PC-9 (cell line): Measurements from ENCODE around the gene AUTS2. TPM values are rescaled to one million over a fixed set of nuclear protein-coding genes. Genes with fewer than 3 reads are reported as not detected.

Source experiments
- BruUV-seq: library from RNA; stranded (reverse); fragments of 400-500 nt; replicated peaks from 2 replicates; lab custom pipeline; 2021; lab: Mats Ljungman, UMichigan
- CTCF ChIA-PET: fragments of 300-600 bp; sonication (Branson Sonifier 250); formaldehyde crosslinking; loops from one replicate; lab custom pipeline; 2022; ENCODE audit warnings: antibody characterized with exemption; lab: Charles Lee
- POLR2A ChIA-PET: fragments of 300-600 bp; sonication (Branson Sonifier 250); formaldehyde crosslinking; loops from one replicate; lab custom pipeline; 2022; ENCODE audit warnings: antibody characterized with exemption; ENCODE audit not compliant: unreplicated experiment; lab: Charles Lee
- DNase-seq, 2 experiments: peaks; one replicate each; pipeline versions ENCODE4 v3.0.0 to v3.0.0-alpha.2; 2015 to 2022; ENCODE audit warnings: mixed read lengths in 1 of 2
- H2AFZ ChIP-seq: fragments of 200-600 bp; sonication (generic); 2 replicates; pipeline ENCODE4 v1.8.1; 2017; ENCODE audit warnings: antibody characterized with exemption
- H3F3A ChIP-seq: fragments of 200-600 bp; sonication (generic); 2 replicates; pipeline ENCODE4 v1.8.1; 2017; ENCODE audit warnings: antibody characterized with exemption, mild to moderate bottlenecking, low read depth; ENCODE audit not compliant: insufficient read depth
- H3K27ac ChIP-seq: fragments of 200-600 bp; sonication (generic); 2 replicates; pipeline ENCODE4 v1.6.1; 2016; ENCODE audit warnings: mixed run types
- H3K27me3 ChIP-seq: fragments of 200-600 bp; sonication (generic); 2 replicates; pipeline ENCODE4 v1.6.1; 2016; ENCODE audit warnings: low read depth, mixed run types; ENCODE audit not compliant: insufficient read depth
- H3K36me3 ChIP-seq: fragments of 200-600 bp; sonication (generic); 2 replicates; pipeline ENCODE4 v1.6.1; 2016; ENCODE audit warnings: low read depth, mixed run types
- H3K4me1 ChIP-seq: fragments of 200-600 bp; sonication (generic); replicated peaks from 2 replicates; pipeline ENCODE4 v1.6.1; 2016; ENCODE audit warnings: mixed run types; ENCODE audit not compliant: insufficient read depth
- H3K4me2 ChIP-seq: fragments of 200-600 bp; sonication (generic); 2 replicates; pipeline ENCODE4 v1.6.1; 2017; ENCODE audit warnings: mixed run types
- H3K4me3 ChIP-seq: fragments of 200-600 bp; sonication (generic); 2 replicates; pipeline ENCODE4 v1.6.1; 2016; ENCODE audit warnings: mixed run types
- H3K79me2 ChIP-seq: fragments of 200-600 bp; sonication (generic); 2 replicates; pipeline ENCODE4 v1.6.1; 2017; ENCODE audit warnings: low read depth, mixed run types
- H3K9me2 ChIP-seq: fragments of 200-600 bp; sonication (generic); 2 replicates; pipeline ENCODE4 v1.8.1; 2017; ENCODE audit warnings: mild to moderate bottlenecking; ENCODE audit not compliant: insufficient read depth
- H3K9me3 ChIP-seq: fragments of 200-600 bp; sonication (generic); 2 replicates; pipeline ENCODE4 v1.8.1; 2016; ENCODE audit warnings: low read depth; ENCODE audit not compliant: insufficient read depth
- H4K20me1 ChIP-seq: fragments of 200-600 bp; sonication (generic); 2 replicates; pipeline ENCODE4 v1.8.1; 2017; ENCODE audit not compliant: insufficient read depth
- EZH2 ChIP-seq: fragments of 200-600 bp; sonication (generic); IDR thresholded peaks from 2 replicates; pipeline ENCODE4 v1.8.0; 2017; ENCODE audit warnings: antibody characterized with exemption, low read depth
- intact Hi-C: fragments of 100-400 bp; cut with micrococcal nuclease; formaldehyde crosslinking; loops from one replicate; pipeline ENCODE4 v1.10.0; 2022; ENCODE audit not compliant: unreplicated experiment
- total RNA-seq: library from RNA; stranded (reverse); gene quantifications from 2 replicates; pipeline ENCODE4 v1.2.3, GENCODE V29; 2021
- TF ChIP-seq, protein P1 (sequence below): fragments of 200-600 bp; sonication (generic); conservative IDR thresholded peaks from 2 replicates; pipeline ENCODE4 v1.6.1; 2017; ENCODE audit warnings: mixed run types, antibody characterized with exemption, mild to moderate bottlenecking, moderate library complexity

The AUTS2 gene
- total RNA-seq, 1 experiment from 2014 or later: not detected

- Histone ChIP-seq H3K79me2 (no peaks in the 10 kb centered on the region), H3K4me3 (no peak overlapping the region), H3K4me1 (no peaks in the 10 kb centered on the region), H2AFZ (no peak overlapping the region), H3K9me3 (no peaks in the 10 kb centered on the region), H3F3A (no peaks in the 10 kb centered on the region), H3K27me3 (0 out of 2 replicates have a peak, but pooled peaks cover 5% of the 10 kb centered on the region), H4K20me1 (no peaks in the 10 kb centered on the region), H3K9me2 (no peaks in the 10 kb centered on the region), H3K36me3 (no peaks in the 10 kb centered on the region), H3K4me2 (no peak overlapping the region), H3K27ac (no peak overlapping the region)
- no peak for DNase-seq
- intact Hi-C loops: no loop called here
- ChIA-PET CTCF (no interaction called here), POLR2A (no interaction called here)
- BruUV-seq: no TSS peak
- TF ChIP-seq, protein P1, sequence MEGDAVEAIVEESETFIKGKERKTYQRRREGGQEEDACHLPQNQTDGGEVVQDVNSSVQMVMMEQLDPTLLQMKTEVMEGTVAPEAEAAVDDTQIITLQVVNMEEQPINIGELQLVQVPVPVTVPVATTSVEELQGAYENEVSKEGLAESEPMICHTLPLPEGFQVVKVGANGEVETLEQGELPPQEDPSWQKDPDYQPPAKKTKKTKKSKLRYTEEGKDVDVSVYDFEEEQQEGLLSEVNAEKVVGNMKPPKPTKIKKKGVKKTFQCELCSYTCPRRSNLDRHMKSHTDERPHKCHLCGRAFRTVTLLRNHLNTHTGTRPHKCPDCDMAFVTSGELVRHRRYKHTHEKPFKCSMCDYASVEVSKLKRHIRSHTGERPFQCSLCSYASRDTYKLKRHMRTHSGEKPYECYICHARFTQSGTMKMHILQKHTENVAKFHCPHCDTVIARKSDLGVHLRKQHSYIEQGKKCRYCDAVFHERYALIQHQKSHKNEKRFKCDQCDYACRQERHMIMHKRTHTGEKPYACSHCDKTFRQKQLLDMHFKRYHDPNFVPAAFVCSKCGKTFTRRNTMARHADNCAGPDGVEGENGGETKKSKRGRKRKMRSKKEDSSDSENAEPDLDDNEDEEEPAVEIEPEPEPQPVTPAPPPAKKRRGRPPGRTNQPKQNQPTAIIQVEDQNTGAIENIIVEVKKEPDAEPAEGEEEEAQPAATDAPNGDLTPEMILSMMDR: no peak
- no peak for TF ChIP-seq EZH2
Measured at GRCh38 chr7:69722843-69723242, 124.6 kb downstream of the AUTS2 start.

DNA sequence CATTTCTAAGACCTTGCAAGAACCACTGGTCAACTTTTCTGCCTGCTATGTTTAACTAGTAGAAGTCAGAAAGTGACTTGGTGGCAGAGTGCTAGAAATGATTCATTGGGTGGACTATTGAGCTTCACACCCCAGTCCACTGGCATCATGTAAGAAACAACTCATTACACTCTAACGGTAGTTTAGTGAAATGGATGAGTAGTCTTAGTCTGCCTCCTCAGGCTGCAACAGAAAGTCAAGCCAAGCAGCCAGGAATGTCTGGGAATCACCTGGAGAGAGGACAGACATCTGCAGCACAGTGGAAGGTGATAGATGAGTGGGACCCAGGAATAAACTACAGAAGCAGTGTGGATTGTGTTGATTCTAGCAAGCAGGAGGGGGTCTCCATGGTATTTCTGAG is 125.4 kb downstream of the AUTS2 start:
- no peaks in the 10 kb centered on the region for H3K79me2 ChIP-seq
- intact Hi-C loops: no loop called here
- DNase-seq: no peak
- H4K20me1 ChIP-seq: no peaks in the 10 kb centered on the region
- ChIA-PET POLR2A (no interaction called here), CTCF (no interaction called here)
- no peaks in the 10 kb centered on the region for H3K9me3 ChIP-seq
- no peaks in the 10 kb centered on the region for H3K36me3 ChIP-seq
- H3K4me2 ChIP-seq: no peak overlapping the region
- no peaks in the 10 kb centered on the region for H3K4me1 ChIP-seq
- BruUV-seq: no TSS peak
- no peaks in the 10 kb centered on the region for H3K9me2 ChIP-seq
- TF ChIP-seq, protein P1: no peak
- TF ChIP-seq EZH2: no peak
- H3K4me3 ChIP-seq: no peak overlapping the region
- H3K27me3 ChIP-seq: 0 out of 2 replicates have a peak, but pooled peaks cover 3% of the 10 kb centered on the region
- H3K27ac ChIP-seq: no peak overlapping the region
- H2AFZ ChIP-seq: no peak overlapping the region
- H3F3A ChIP-seq: no peaks in the 10 kb centered on the region

DNA sequence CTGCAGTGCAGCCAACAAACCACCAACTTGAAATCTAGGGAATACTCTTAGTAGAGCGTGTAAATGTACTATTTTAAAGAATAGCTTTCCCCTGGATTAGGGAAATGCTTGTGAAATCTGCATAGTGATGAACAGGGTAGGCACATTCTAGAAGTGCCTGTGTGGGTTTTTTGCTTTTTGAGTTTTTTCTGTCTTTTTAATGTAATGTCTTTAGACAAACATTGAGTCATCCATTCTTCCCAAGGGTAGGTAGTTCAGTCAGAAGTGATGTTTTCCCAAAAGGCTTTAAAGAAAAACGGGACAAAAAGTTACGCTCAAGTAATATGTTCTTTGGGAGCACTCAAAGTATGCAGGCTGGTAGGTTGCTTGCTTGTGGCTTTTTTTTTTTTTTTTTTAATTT is 130.0 kb downstream of the AUTS2 start:
- no peaks in the 10 kb centered on the region for H3K9me2 ChIP-seq
- no peak overlapping the region for H3K27ac ChIP-seq
- no TSS peak for BruUV-seq
- H3F3A ChIP-seq: peaks cover 5% of the 10 kb centered on the region; the same call in 1 of the 2 replicates
- peaks cover 6% of the 10 kb centered on the region for H3K27me3 ChIP-seq
- peaks cover 10% of the 10 kb centered on the region for H3K4me1 ChIP-seq
- DNase-seq: no peak
- TF ChIP-seq, protein P1: no peak
- TF ChIP-seq EZH2: no peak
- H2AFZ ChIP-seq: no peak overlapping the region
- no peaks in the 10 kb centered on the region for H3K79me2 ChIP-seq
- ChIA-PET CTCF (no interaction called here), POLR2A (no interaction called here)
- no peak overlapping the region for H3K4me3 ChIP-seq
- intact Hi-C loops: no loop called here
- H4K20me1 ChIP-seq: 0 out of 2 replicates have a peak, but pooled peaks cover 2% of the 10 kb centered on the region
- H3K9me3 ChIP-seq: no peaks in the 10 kb centered on the region
- no peak overlapping the region for H3K4me2 ChIP-seq
- H3K36me3 ChIP-seq: no peaks in the 10 kb centered on the region
